Measurements from ENCODE around the gene ATPAF2. TPM values are rescaled to one million over a fixed set of nuclear protein-coding genes. Genes with fewer than 3 reads are reported as not detected.

ATPAF2 gene
- total and polyA plus RNA-seq, 2 donors (not counting 3 experiments of a cell fraction or from before 2014, with no cell fraction given) = 23.2 to 35.7 TPM

GRCh38 chr17:17970699-17971430 is 68.1 kb downstream of the ATPAF2 start:
- no peak overlapping the region for H3K27ac ChIP-seq (ENCODE audit: insufficient read depth, low read depth, low read length)
- no peak overlapping the region for H3K9ac ChIP-seq (replicated peaks; ENCODE audit: extremely low read depth, insufficient read depth, low read length)
- H4K20me1 ChIP-seq (replicated peaks; ENCODE audit: control insufficient read depth, extremely low read depth, insufficient read depth, low read length) = peaks cover 3% of the 10 kb centered on the region
- H3K27me3 ChIP-seq (ENCODE audit: control insufficient read depth in 2 of 2, insufficient read depth in 2 of 2, low read length in 2 of 2) = no peaks in the 10 kb centered on the region
- H3K9me3 ChIP-seq (replicated peaks; ENCODE audit: control insufficient read depth, insufficient read depth, low read length) = no peaks in the 10 kb centered on the region
- H3K36me3 ChIP-seq (ENCODE audit: control insufficient read depth in 2 of 2, extremely low read depth in 1 of 2, insufficient read depth in 2 of 2, low read length in 2 of 2) = no peaks in the 10 kb centered on the region
- H2AFZ ChIP-seq (ENCODE audit: low read depth, low read length) = no peak overlapping the region
- H3K4me1 ChIP-seq (ENCODE audit: control insufficient read depth, extremely low read depth, insufficient read depth, low read length) = peaks cover 17% of the 10 kb centered on the region
- peak overlapping the region; percentile 87 for H3K4me2 ChIP-seq (ENCODE audit: insufficient read depth, low read length)
- TSS peak; percentile 41 for BruUV-seq (replicated peaks)
- CTCF ChIA-PET = interaction anchor here (1.1 to 3.0 kb wide), 4 partner anchors 9 to 53 kb away, joined by 3 to 21 read pairs (median 3); no protein-coding TSS in a partner anchor
- no peaks in the 10 kb centered on the region for H3K9me1 ChIP-seq (replicated peaks; ENCODE audit: control insufficient read depth, extremely low read depth, insufficient read depth, low read length)
- FAIRE-seq = no peak
- POLR2A ChIA-PET = no interaction called here
- no peak for DNase-seq (ENCODE audit: low read depth, low spot score)
- intact Hi-C loops (cut with micrococcal nuclease) = no loop called here
- TF ChIP-seq, protein P1, sequence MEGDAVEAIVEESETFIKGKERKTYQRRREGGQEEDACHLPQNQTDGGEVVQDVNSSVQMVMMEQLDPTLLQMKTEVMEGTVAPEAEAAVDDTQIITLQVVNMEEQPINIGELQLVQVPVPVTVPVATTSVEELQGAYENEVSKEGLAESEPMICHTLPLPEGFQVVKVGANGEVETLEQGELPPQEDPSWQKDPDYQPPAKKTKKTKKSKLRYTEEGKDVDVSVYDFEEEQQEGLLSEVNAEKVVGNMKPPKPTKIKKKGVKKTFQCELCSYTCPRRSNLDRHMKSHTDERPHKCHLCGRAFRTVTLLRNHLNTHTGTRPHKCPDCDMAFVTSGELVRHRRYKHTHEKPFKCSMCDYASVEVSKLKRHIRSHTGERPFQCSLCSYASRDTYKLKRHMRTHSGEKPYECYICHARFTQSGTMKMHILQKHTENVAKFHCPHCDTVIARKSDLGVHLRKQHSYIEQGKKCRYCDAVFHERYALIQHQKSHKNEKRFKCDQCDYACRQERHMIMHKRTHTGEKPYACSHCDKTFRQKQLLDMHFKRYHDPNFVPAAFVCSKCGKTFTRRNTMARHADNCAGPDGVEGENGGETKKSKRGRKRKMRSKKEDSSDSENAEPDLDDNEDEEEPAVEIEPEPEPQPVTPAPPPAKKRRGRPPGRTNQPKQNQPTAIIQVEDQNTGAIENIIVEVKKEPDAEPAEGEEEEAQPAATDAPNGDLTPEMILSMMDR (IDR thresholded peaks at IDR 0.05; ENCODE audit: extremely low read depth in 1 of 2, insufficient read depth in 1 of 2, low read depth in 1 of 2, low read length in 2 of 2) = no peak
- TF ChIP-seq POLR2AphosphoS5 (IDR thresholded peaks at IDR 0.05; ENCODE audit: insufficient read depth, low read depth, low read length) = no peak
- no peak for TF ChIP-seq EZH2 (IDR thresholded peaks at IDR 0.05; ENCODE audit: borderline replicate concordance, low read depth, low read length, severe bottlenecking)
- H3K4me3 ChIP-seq (replicated peaks in 1 of 3; ENCODE audit: insufficient read depth in 1 of 3, low read depth in 1 of 3, low read length in 3 of 3) = peak overlapping the region in 1 of 3 experiments; percentile 70
- H3K79me2 ChIP-seq (ENCODE audit: control insufficient read depth, insufficient read depth, low read length) = peaks cover 22% of the 10 kb centered on the region
- dilution Hi-C loops (cut with MboI; ENCODE audit: extremely low pct_ligation_motif_present, low sequenced_read_pairs) = no loop called here

Other genes starting within 250 kb of the ATPAF2 start
- 109 and 117 TPM in 2 replicates for gene SREBF1, start 202.2 kb downstream of the ATPAF2 start, total RNA-seq
- 50.4 and 66.3 TPM in 2 replicates for gene SREBF1, start 202.2 kb downstream of the ATPAF2 start, polyA plus RNA-seq
- 37.6 and 41.5 TPM in 2 replicates for gene TOM1L2, start 66.8 kb downstream of the ATPAF2 start, total RNA-seq
- 31.7 and 36.0 TPM in 2 replicates for gene TOM1L2, start 66.8 kb downstream of the ATPAF2 start, polyA plus RNA-seq
- 1.6 and 2.3 TPM in 2 replicates for gene DRC3, start 66.3 kb downstream of the ATPAF2 start, total RNA-seq
- 1.9 and 2.9 TPM in 2 replicates for gene DRC3, start 66.3 kb downstream of the ATPAF2 start, polyA plus RNA-seq
- gene GID4, start 240 bp upstream of the ATPAF2 start, total RNA-seq = 10.1 and 11.3 TPM in 2 replicates
- gene GID4, start 240 bp upstream of the ATPAF2 start, polyA plus RNA-seq = 5.9 and 6.4 TPM in 2 replicates
- gene DRG2, start 48.8 kb upstream of the ATPAF2 start, total RNA-seq = 55.4 and 60.4 TPM in 2 replicates
- 46.5 and 50.2 TPM in 2 replicates for gene DRG2, start 48.8 kb upstream of the ATPAF2 start, polyA plus RNA-seq
- gene MYO15A, start 69.6 kb upstream of the ATPAF2 start, total RNA-seq = 0.46 and 0.82 TPM in 2 replicates
- gene MYO15A, start 69.6 kb upstream of the ATPAF2 start, polyA plus RNA-seq = 0.46 and 0.91 TPM in 2 replicates
- 70.7 and 71.0 TPM in 2 replicates for gene ALKBH5, start 144.7 kb upstream of the ATPAF2 start, total RNA-seq
- 54.5 and 55.3 TPM in 2 replicates for gene ALKBH5, start 144.7 kb upstream of the ATPAF2 start, polyA plus RNA-seq
- gene LLGL1, start 186.5 kb upstream of the ATPAF2 start, total RNA-seq = 34.9 and 36.8 TPM in 2 replicates
- 47.1 and 55.5 TPM in 2 replicates for gene LLGL1, start 186.5 kb upstream of the ATPAF2 start, polyA plus RNA-seq
- 372 and 397 TPM in 2 replicates for gene FLII, start 219.6 kb upstream of the ATPAF2 start, total RNA-seq
- 582 and 691 TPM in 2 replicates for gene FLII, start 219.6 kb upstream of the ATPAF2 start, polyA plus RNA-seq
- gene MIEF2, start 221.5 kb upstream of the ATPAF2 start, total RNA-seq = 8.3 and 8.5 TPM in 2 replicates
- gene MIEF2, start 221.5 kb upstream of the ATPAF2 start, polyA plus RNA-seq = 22.7 and 28.2 TPM in 2 replicates

Data from endothelial cell of umbilical vein (primary cell).